ENCODE data around the gene ENO3. TPM values are rescaled to one million over a fixed set of nuclear protein-coding genes. Genes with fewer than 3 reads are reported as not detected.

The ENO3 gene
- total RNA-seq, 1 donor from 2014 or later = 4,089 TPM

DNA sequence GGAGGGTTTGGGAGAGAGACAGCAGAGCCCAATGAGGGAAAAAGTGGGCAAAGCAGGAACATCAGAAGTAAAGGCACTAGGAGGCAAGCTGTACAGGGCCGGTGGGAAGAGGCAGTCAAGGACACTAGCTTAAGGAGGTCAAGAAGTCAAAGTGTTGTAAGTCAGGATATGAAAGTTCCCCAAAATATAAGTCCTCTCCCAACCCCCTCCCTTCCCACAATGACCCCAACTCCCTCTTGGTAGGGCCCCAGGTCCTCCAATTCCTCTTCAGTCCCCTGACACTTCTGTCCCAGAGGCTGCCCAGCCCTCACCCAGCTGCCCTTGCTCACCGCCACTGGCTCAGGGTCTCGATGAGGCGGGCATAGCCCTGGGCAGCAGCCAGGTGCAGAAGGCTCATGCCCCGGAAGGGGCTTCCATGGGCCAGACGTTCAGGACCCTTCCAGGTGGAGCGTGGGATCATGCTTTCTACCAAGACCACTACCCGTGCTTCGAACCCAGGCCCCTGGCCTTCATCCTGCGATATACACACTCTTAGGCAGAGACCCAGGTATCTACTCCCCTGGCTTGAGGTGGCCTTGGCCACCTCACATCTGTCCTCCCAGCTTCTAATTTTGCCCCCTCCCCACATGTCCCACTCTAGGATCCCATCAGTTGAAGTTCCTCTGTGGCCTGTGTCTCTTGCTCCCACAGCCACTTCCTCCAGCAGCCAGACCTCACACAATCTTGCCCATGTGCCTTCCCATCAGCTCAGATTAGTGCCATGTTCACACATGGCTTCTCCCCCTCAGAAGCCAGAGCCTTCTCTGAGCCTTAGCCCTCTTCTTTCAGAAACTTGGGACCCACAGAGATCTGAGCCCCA, 22.6 kb downstream of the ENO3 start:
- no peak for DNase-seq

DNA sequence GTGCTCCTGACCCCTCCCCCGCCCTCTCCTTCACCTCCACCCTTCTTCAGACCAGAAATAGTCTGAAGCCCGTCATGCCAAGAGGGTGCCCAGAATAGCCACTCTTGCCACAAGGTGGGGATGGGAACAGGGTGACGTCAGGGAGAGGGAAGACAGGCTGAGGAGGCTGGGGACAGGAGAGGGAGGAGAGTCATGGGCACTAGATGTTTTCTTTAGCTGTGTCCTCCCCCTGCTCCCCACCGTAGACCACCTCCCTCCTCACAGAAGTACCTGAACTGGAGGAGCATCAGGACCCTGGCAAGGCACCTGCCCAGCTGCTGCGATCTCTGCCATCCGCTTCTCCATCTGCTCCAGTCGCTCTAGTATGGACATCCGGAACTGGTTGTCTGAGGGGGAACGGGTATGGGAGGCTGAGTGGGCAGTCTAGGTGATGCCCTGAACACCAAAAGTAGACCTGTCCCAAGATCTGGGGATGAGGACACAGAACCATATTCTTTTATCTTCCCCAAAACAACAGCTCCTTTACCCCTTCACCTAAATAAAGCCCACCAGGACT, 23.3 kb downstream of the ENO3 start:
- no peak for DNase-seq

DNA sequence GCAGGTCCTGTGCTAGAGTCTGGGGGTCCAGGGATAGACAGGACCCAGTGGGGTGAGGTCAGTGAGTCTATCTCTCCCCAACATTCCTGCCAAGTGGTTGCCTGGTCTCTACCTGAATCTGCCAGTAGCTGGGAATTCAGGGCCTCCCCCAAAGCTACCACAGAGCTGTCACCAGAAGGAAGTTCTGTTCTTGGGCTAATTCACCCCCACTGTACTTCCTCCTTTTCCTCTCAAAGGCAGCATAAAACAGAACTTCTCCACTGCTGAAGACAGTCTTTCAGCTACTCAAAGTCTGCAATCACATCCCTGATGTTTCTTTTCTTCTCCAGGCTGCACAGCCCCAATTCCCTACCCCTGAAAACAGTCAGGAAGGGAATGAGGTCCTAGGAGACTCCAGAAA, 27.8 kb downstream of the ENO3 start:
- DNase-seq = no peak

DNA sequence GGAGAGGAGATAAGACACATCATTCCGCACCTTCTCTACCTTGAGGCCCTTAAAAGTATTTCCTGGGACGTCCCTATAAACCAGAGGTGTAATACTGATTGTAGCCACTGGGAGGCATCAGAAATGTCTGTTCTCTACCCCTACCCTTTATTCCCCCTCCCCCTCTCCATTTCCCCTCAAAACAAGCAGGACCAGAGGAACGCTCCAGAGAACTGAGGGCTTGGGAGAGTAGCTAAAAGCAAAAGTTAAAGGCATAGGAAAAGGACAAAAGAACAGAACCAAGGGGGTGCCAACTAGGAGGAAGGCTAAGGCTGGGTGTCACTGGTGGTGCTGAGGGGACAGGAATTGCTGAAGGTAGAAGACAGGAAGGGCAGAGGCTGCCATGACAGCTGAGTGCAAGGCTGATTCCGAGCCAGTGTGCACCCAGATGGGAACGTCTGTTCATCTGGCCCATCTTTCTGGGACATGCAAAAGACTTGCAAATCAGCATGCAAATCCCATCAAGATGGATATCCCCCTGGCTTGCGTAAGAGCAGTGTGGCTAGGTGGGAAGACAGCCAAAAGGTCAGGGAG, 29.8 kb downstream of the ENO3 start:
- peak; percentile 87 for DNase-seq

DNA sequence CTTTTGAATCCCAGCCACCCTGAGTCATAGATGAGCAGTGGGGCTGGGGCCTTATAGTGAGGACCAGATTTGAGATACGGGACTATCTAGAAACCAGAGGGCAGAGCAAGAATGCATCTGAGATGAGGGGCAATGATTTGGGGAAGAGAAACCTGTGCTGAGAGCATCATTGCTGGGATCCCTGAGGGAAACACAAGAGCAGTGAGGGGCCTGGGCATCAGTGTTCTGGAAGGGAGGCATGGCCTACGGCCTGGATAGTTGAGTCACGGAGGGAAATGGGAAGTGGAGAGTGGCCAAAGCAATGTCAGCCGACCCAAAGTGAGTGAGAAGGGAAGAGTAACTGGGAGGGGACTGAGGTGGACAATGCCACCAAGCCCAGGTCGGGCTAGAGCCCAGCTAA, 31.4 kb downstream of the ENO3 start:
- no peak for DNase-seq

DNA sequence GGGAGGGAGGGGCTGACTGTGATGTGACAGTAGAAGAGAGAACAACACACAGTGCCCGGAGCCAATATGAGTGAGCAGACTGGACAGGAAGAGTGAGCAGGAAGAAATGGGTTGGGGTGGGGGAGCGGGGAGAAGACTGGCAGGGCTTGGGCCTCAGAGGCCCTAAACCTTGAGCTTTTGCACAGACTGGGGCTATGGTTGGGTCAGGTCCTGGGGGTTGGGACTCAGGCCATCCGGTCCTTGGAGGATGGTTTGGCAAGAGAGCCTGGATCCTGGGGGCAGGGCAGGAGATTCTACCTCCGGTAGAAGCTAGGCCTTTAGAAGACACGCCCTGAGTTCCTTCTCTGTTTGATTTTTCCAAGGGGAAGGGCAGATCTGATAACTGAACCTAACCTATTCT, 35.5 kb downstream of the ENO3 start:
- DNase-seq = no peak

DNA sequence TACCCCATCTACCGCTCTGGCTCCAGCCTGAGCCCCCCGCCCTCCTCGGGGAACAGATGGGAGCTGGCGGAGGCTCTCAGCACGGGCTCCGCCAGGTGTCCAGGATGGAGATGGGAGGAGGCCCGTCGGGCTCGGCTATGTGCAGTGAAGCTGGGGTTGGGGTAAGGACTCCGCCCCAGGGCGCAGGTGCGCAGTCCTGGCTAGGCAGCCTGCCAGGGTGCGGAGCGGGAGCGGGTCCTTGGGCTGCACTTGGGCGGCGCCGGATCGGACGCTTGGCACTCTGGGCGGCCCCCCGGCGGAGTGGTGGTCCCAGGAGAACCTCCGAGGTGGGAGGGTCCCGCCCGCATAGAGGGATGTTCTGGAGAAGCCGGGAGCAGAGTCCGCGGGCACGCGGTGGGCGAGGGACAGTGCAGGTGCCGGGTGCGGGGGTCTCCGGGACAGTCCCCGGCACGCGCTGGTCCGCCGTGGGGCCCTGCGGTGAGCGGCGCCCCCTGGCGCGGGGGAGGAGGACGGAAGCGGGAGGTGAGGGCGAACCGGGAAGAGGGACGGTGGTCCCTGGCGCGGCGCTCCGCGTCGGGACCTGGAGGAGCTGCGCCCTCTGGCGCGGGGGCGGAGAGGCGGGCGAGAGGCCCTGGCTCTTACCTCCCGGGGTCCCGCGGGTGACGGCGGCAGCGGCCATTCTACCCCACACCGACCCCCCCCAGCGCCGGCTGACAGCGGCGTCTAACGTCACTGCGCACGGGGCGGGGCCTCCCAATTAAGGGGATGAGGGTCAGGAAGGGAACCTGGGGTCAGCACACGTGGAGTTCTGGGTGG, 36.2 kb downstream of the ENO3 start, which contains the start of gene CAMTA2:
Gene CAMTA2, minus strand, starts transcription at position 725 of the 816 bp plus-strand sequence. CDS start 1,453 bp downstream, outside the sequence.
- peak; percentile 90 for DNase-seq

DNA sequence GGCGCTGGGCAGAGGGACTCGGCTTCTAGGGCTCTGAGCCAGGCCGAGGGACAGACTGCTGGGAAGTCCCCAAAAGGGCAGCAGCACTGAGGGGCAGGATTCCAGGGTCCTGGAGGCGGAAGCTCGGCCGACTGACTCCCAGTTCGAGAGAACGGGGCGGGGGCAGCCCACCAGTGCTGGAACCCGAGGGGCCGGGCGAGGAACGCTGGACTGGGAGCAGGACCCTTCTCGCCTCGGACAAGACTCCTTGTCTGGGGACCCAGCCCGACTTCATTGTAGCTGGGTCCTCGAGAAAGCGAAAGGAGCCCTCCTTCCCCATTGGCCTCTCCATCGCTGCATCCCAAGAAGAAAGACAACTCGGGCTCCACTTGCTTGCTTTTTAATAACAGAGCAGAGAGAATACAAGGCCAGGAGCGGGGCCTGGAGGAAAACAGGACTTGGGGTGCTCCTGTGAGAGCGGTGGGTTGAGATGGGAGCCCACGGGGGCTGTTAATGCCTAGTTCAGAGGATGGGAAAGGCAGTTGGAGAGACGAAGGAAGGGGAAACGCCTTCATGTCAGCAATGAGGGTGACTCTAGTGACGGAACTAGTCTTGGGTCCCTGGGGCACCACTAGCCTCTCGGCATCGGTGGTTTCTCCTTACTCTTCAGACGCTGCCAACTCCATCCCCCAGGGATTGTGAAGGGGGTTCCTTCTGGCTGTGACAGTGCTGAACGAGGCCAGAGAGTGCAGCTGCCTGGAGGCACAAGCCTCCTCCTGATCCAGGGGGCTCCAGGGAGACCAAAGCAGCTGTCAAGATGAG, 37.0 kb downstream of the ENO3 start:
- peak; percentile 47 for DNase-seq

DNA sequence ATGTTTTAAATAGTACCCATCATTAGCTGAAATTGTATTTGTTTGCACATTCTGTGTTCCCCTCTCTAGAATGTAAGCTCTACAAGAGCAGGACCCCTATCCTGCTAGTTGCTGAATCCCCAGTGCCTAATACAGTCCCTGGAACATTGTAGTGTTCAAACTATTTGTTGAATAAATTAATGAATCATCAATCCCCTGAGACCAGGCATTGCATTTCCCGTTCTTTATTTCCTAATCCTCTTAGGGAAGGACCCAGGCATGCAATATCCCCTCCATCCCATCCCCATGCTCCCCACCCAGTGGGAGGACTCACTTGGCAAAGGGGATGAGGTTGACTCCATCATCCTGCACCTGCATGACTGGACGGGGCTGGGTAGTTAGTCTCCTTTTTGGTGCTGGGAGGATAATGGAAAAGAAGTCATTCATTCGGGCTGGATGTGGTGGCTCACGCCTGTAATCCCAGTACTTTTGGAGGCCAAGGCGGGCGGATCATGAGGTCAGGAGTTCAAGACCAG, 43.2 kb downstream of the ENO3 start:
- no peak for DNase-seq

DNA sequence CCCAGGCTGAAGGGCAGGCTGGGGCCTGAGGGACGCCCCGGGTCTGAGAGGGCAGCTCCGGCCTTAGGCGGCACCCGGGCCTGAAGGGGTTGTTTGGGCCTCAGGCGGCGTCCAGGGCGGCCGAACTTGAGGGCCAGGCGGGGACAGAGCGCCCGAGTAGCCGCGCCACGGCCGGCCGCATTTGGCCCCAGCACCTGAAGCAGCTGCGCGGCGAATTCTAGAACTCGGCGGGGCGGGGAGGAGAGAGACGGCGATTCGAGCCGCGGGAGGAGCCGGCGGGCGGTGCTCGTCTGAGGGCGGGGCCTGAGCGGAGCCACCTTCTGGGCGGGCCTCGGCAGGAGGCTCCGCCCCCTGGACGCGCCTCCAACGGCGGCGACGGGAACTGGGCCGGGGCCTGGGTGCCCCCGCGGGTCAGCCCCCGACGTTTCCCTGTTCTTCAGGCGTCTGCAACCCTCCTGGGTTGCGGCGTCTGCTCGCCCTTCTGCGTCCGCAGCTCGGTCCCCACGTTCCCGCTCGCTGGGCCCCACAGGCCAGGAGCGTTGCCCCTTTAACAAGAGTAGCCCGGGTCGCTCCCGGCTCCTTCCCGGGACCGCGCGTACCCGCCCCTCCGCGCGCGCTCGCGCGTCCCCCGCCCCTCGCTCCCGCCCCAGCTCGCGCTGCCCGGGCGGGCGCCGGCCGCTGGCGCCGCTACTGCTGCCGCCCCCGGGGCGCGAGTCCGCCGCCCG, 46.5 kb downstream of the ENO3 start, which contains the start of the genes INCA1 and KIF1C:
Gene INCA1, minus strand, starts transcription at position 221 of the 725 bp plus-strand sequence. CDS start 3,085 bp downstream, outside the sequence.
Gene KIF1C, plus strand, starts transcription at position 649 of the 725 bp plus-strand sequence. CDS start 2,297 bp downstream, outside the sequence.
- peak; percentile 97 for DNase-seq

DNA sequence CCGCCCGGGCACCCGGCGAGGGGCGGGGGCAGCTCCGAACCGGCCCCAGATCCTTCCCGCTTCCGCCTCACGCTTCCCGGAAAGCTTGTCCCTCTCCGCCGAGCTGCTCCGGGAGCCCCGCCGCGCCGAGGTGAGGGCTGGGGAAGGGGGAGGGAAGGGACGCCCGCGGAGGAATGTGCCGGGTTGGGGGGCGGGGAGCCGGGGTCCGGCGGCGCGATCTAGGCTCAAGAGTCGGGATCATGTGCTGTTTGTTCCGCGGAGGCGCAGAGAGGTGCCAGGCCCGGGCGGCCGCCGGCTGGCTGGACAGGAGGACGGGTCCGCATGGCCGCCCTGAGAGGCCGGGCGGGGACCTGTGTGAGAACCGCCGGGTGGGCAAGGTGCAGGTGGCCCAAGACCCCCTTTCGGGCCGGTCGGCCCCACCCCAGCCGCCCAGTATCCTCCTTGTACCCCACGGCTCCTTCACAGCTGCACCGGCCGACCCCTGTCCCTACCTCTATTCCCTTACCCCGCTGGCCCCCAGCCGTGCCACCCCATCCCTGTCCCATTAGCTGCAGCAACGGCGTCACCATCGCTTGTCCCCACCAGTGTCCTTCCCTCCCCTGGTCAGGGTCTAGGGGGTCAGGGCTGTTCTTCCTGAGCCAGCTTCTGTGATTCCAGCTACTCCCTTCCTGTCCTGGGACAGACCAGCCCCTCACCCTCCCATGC, 47.3 kb downstream of the ENO3 start:
- peak; percentile 18 for DNase-seq

DNA sequence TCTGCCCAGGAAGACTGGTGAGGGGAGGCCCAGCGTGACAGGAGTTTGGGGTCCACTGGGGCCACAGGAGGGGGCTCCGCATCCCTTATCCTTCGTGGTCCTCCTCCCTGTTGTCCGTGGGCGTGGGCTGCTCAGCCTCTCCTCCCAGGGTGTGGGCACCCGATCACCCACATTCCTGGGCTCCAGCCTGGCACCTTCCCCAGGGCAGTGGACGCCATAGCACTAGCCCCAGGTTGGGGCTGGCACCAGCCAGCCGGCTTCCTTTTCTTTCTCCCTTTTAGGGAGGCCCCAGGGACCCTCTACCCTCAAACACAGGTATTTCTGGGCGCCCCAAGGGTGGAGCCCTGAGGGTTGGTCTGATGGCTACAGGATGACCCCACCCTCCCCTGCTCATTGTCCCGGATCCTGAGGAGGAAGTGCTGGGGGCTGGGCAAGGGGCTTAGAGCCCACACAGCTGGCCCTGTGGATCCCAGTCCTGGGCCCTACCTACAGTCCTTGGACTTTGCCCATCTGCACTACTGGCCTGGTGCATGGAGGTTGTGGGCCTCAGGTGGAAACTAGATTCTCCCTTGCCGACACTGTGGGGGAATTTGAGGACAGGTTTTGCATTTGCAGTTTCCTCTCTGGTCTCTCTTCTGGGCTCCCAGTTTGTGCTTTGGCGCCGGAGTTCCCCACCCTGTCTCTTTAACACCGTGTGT, 48.0 kb downstream of the ENO3 start:
- DNase-seq = peak; percentile 8

DNA sequence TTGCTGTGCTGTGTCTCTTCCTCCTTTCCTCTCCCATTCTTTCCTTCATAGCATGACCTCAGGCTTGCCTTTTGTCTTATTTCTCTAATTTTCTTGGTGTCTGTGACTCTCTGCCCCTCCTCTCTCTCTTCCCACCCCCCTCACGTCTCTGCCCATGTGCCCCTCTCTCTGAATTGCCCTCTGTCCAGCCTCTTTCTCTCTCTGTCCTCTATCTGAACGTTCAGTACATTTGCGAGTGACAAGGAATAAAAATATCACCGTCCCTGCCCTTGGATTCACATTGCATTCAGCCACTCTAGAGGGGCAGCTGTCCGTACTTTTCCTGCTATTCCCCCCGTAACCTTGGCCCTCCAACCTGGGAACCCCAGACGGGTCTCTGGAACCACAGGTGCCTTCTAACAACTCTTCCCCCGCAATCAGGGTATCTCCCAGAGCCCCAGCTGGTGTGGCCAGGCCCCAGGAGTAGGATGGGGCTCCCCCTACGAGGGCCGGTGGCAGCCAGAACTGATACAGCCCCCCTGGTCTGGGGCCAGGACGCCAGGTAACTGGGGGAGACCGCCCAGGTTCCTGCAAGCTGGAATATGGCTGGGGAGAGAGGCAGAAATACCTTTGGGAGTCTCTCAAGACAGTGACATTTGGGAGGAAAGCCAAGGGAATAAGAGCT, 48.6 kb downstream of the ENO3 start:
- peak; percentile 9 for DNase-seq

DNA sequence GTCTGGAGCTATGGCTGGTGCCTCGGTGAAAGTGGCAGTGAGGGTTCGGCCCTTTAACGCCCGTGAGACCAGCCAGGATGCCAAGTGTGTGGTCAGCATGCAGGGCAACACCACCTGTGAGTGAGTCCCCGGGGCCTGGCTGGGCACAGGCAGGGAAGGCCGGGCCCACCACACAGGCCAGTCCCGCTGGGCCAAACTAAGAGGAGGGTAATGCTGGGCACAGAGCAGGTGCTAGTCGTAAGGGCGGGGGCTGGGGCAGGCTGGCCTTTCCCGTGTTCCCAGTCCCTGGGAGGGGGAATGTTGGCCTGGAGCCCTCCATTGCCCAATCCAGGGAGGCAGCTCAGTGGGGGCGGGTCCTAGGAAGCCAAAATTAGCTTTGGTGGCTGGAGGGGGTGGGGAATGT, 49.3 kb downstream of the ENO3 start:
- DNase-seq = peak; percentile 77

DNA sequence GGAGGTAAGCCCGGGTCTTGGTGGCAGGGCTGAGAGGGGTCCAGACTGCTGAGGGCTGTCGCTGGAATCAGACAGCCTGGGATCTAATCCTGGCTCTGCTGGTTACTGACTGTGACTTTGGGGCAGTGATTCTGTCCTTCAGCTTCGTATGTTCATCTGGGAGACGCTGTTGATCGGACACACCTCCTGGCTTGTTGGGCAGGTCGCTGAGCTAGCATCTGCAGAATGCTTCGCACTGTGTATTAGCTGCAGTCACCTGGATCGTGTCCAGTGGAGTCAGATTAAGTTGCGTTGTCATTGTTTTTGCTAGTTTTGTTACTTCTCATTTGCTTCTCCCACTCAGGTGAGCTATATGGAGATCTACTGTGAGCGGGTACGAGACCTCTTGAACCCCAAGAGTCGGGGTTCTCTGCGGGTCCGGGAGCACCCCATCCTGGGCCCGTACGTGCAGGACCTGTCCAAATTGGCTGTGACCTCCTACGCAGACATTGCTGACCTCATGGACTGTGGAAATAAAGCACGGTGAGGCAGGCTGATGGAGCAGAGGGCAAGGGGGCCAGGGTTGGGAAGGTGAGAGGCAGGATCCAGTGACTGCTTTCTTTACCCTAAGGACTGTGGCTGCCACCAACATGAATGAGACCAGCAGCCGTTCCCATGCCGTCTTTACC, 51.3 kb downstream of the ENO3 start:
- DNase-seq = no peak

DNA sequence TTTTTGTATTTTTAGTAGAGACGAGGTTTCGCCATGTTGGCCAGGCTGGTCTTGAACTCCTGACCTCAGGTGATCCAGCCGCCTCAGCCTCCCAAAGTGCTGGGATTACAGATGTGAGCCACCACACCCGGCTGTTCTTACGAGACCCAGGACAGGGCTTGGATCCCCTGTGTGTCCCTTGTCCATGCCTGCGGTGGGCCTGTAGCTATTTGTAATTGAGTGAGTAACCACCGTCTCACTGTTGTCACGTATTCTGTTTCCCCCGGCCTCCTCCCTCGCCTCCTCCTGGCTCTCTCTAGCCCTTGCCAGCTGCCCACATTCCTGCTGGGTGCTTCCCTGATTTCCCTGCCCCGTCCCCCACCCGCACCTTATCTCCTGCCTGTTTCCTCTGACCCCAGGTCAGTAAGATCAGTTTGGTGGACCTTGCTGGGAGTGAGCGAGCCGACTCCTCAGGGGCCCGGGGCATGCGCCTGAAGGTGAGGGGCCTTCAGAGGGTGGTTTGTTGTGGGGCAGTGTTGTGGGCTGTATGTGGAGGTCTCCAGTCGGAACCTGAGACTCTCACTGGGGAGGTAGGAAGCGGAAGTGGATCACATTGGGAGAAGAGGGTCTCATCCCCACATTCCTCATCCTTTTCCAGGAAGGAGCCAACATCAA, 52.4 kb downstream of the ENO3 start:
- no peak for DNase-seq
